LoVo (cell line): ENCODE results near the gene ARSG.
"Not testable (repeated sequence)": the region's sequence is repeated elsewhere in the genome, so short reads cannot be mapped to it uniquely, and the experiment has no call there.

Source experiments
- DNase-seq: peaks from one replicate; pipeline ENCODE4 v3.0.0-alpha.2; 2016; ENCODE audit warnings: low spot score

The ARSG gene

GRCh38 chr17:68277807-68278206, 13.5 kb upstream of the ARSG start:
- DNase-seq = no peak

GRCh38 chr17:68281965-68282364, 9.3 kb upstream of the ARSG start:
- DNase-seq = not testable (repeated sequence)

GRCh38 chr17:68288375-68288774, 2.9 kb upstream of the ARSG start:
- no peak for DNase-seq

DNA sequence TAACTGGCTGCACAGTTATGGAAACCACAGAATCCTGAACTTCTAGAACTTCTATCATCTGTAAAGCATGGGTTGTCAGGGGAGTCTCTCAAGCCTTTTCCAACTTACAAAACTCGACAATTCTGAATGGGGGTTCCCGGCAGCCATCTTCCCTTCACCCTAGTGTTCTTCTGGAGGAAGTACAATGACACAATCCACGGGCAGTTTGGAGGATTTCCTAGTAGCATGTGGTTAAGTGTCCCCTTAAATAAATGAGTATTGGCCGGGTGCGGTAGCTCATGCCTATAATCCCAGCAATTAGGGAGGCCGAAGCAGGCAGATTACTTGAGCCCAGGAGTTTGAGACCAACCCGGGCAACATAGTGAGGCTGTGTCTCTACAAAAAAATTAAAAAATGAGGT, 2.5 kb upstream of the ARSG start:
- DNase-seq = no peak

DNA sequence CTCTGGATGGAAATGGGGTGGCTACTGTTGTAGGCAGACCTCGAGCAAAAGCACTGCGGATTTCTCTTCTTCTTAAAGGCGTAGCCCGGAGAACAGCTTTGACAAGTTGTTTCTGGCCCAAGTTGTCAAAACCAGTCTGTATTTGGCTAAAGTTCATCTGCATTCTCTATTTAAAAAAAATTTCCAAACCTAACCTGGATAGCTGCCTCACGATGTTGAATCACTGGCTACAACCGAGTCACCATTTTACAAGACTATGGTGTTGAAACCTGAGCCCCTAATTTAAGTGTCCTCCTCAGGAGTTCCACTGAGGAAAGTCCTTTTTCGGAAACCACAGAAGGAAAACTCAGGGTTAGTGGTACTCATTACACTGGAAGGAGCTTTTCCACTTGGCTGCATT, 1.8 kb upstream of the ARSG start:
- DNase-seq = no peak

DNA sequence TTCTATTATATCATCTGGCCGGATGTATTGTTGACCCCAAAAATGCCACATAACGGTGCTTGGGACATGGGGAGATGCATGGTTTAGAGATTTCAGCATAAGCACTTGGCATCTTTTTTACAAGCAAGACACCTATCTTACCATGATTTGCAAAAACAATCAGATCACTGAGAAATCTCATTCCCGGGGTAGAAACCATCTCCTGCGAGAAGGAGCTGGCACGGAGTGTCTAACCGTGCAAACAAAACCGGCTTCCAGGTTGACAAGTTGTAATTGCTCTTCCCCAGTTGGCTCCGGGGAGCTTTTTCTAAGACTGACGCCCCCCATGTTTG, 1.4 kb upstream of the ARSG start:
- DNase-seq = no peak

DNA sequence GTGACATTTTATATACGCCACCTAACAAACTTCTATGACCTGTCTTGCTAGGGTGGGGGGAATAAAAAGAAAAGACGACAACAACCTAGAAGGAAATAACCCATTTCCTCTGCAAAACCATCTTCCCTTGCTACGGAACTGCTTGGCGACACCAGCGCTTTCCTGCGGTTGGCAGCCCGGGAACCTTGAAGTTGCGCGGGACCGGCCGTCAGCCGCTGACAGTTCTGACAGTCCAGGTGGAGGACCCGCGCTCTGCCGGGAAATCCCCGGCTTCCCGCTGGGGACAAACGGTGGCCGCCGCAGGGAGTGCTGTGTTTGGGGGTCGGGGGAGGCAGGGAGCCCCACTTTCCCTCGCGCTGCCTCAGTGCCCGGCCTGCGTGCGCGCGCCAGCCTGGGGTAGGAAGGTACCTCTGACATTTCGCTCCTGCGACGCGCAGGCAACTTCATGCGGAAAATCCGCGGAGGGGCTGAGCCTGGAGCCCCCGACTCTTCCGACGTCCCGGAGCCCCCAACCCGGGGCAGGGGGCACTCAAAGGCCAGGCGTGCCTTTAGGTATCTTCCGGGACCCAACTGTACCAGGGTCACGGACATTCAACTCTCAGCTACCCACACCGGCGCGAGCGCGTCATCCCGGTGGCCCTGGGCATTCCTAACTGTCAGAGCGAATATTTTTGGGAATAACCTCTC, 884 bp upstream of the ARSG start:
- DNase-seq = no peak

DNA sequence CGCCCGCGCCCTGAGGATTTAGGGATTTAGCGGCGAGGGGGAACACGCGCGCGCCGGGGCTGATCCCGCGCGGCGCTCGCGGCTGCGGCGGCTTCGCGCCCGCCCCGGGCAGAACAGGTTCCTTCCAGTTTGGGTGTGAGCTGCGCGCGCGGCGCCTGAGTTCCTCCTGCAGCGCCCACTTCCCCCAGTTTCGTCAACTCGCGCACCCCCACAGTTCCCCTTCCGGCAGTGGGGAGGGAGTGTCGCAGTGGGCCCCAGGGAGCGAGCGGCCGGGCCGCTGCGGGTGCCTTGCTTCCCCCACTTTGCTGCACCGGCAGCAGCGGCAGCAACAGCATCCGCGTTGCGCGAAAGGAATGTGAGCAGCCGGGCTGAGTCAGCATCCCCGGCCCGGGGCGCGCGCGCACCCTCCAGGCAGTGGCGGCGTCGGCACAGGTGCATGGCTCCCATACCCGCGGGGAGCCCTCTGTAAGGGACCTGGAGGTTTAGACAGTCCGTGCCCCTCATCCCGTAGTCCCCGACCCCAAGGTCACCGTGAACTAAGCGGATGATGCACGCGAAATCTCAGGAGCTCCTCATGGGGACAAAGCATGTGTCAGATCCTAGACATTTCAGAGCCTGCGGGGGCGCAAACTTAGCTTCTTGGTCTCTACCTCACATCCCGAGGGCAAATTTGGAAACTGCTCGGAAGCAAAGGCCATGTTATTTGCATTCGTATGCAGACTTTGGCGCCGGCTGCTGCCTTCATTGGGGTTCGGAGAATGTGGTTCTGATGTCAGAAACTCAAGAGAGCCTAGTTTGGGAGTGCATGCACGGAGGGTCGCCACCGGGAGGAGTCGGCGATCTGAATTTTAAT, 767 bp downstream of the ARSG start:
- DNase-seq = peak; percentile 79

- DNase-seq = no peak
Measured at GRCh38 chr17:68292689-68293040, 1.4 kb downstream of the ARSG start.

- DNase-seq = no peak
Measured at GRCh38 chr17:68293490-68294195, 2.3 kb downstream of the ARSG start.

DNA sequence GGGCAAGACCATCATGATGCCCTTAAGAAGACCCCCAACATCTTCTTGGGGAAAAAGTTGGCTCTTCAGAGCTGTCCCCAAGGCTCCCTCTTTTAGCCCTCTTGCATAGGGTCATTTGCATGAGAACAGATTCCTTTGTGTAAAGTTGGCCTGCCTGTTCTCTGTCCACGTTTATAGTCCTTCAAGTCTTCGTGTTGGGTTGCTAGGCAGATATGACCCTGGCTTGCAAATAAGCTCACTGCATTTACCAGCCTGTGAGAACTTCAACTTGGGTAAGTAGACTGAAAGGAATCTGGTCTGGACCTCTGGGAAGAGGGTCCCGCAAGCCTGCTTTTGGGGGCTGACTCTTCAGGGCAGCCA, 2.9 kb downstream of the ARSG start:
- no peak for DNase-seq

GRCh38 chr17:68294617-68295016, 3.3 kb downstream of the ARSG start:
- DNase-seq = no peak

GRCh38 chr17:68295086-68295485, 3.8 kb downstream of the ARSG start:
- DNase-seq = no peak

DNA sequence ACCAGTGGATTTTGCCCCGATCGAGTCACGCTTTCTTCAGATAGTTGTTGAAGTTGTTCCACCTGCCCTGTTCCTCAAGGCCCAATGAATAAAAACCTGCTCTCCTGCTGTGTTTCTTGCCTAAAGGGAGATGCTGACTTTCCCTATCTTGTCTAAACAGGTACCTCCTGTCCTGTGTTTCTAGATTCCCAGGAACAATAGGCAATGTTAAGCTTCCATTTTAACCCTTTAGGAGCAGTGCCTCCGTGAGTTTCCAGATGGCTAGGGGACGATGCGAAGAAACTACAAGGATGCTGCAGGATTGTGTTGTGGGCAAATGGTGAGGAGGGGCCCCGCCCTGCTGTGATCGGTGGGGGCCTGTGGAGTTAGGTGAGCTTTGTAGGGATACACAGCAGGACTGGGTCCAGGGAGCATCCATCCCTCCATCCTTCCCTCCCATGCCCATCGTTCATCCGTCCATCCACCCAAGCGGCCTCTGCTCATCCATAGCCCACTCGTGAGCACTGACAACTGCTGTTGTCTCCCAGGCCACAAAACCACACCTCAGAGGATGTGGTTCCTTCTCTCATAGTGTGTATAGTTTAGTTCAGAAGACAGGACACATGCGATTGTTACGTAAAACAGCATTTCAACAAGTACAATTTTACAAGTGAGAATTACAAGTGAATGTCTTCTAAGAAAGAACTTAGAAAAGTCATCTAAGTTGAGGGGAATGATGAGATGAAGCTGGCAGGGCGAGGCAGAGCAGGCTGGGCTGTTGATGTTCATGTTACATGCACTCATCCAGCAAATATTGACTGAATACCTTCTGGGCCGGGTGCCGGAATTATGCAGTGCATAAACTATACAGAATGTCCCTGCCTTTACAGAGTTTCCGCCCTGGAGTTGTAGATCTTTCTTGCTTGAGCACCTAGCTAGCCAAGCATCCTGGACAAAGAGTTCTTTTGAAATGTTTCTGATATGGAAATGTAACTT, 5.2 kb downstream of the ARSG start:
- no peak for DNase-seq

DNA sequence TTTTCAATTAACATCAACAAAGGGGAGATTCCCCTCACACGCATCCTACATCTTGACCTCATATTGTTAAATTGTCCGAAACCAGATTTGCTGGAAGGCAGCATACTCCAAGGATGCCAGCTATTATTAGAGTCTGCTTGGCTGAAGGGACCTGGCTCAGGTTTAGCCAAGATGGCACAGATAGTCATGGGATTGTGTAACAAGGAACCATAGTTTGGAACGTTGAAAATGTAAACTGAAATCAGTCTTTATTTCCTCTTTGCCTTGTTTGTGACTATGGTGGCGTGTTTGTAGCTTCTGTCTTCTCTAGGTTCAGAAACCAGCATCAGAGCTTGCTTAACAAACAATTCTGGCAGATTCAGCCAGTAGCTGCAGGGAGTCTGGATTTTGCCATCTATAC, 5.9 kb downstream of the ARSG start:
- no peak for DNase-seq

DNA sequence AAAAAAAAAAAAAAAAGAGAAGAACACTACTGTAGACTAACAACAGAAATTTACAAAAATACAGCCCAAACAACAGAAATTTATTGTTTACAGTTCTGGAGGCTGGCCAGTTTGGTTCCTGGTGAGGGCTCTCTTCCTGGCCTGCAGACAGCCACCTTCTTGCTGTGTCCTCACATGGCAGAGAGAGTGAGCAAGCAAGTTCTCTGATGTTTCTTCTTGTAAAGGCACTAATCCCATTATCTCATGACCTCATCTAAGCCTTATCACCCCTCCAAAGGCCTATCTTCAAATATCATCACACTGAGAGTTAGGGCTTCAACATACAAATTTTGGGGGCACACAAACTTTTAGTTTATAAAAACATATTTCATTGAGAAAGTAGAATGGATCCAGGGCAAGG, 7.3 kb downstream of the ARSG start:
- DNase-seq = no peak

- DNase-seq = no peak
Measured at GRCh38 chr17:68299817-68300216, 8.5 kb downstream of the ARSG start.

DNA sequence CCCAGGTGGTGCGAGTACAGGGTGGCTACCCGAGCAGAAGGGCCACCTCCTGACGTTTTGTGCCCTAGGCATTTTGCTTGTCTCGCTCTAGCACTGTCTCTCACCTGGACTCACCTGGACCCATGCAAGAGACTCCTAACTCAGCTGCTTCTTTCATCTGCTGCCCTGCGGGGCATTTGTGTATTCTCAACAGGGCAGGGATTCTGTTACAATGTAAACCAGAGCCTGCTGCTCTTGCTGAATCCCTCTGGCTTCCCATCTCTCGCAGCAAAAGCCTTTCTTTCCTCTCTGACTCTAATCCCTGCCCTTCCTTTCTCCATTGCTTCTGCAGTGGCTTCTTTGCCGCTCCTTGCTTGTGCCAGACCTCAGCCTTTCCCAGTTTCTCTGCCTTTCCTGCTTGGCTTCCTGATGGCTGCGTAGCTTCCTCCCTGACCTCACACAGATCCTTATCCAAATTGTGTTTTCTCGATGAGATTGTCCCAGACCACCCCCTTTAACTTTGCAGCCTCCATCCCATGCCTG, 10.2 kb downstream of the ARSG start:
- DNase-seq = no peak

- no peak for DNase-seq
Measured at GRCh38 chr17:68302066-68302564, 10.8 kb downstream of the ARSG start.

DNA sequence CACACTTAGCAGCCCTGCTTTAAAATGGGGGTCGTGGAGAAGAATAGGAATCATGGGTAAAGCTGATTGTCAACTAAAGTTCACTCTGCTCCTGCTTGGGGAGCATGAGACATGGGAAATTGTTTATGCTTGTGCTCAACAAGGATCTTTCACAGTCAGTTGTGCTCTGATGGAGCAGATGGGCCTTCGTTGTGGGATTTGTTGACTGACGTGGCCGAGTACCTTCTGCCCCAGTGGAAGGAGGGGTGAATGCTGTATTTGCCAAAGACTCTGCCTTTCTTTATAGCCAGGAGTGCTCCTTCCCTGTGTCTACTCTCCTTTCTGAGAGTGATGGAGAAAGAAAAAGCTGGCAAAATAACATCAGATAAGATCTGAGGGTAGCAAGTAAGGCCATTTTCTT, 11.4 kb downstream of the ARSG start:
- DNase-seq = no peak

DNA sequence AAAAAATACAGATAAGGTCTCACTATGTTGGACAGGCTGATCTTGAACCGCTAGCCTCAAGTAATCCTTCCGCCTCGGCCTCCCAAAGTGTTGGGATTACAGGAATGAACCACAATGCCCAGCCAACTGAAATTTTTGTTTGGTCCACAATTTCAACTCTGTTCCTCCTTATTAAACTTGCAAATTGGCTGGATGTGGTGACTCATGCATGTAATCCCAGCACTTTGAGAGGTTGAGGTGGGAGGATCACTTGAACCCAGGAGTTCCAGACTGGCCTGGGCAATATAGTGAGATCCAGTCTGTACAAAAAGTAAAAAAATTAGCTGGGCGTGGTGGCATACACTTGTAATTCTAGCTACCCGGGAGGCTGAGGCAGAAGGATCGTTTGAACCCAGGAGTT, 13.4 kb downstream of the ARSG start:
- no peak for DNase-seq

DNA sequence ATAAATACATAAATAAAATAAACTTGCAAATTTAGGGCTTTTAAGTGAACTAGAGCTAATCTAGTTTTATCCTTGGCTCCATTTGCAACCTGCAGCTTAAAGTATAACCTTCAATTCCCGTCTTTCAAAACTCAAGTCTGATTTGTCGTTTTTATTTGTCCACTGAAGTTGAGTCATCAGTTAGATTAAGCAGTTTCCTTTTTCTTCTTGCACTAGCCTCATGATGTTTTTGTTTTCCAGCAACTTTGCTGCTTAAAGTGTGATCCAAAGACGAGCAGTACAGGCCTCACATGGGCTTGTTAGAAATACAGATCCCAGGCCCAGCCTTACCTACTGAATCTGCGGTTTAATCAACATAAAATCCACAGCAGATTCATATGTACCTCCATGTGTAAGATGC, 13.8 kb downstream of the ARSG start:
- no peak for DNase-seq
